Activated T-helper 17 cell treated with anti-CD3 and anti-CD28 coated beads, Interleukin-2, amount 50 U/mL, for 72 hours (primary cell): Measurements from ENCODE around the gene LRR1. TPM values are rescaled to one million over a fixed set of nuclear protein-coding genes. Genes with fewer than 3 reads are reported as not detected.

Source experiments
- ATAC-seq: fragments of 150-1000 bp; cut with Tn5 transposase; replicated peaks from 2 replicates; pipeline ENCODE4 v1.10.0; 2021; ENCODE audit warnings: mild to moderate bottlenecking, moderate library complexity
- H3K27ac Mint-ChIP-seq: one replicate; pipeline ENCODE4 v1.8.0; 2022; ENCODE audit warnings: mixed read lengths
- H3K27me3 Mint-ChIP-seq: one replicate; pipeline ENCODE4 v1.8.0; 2022; ENCODE audit warnings: mixed read lengths
- H3K36me3 Mint-ChIP-seq: one replicate; pipeline ENCODE4 v1.8.0; 2022; ENCODE audit warnings: low read depth, mild to moderate bottlenecking, mixed read lengths
- H3K4me1 Mint-ChIP-seq: one replicate; pipeline ENCODE4 v1.8.0; 2022; ENCODE audit warnings: mixed read lengths
- H3K4me3 Mint-ChIP-seq: one replicate; pipeline ENCODE4 v1.8.0; 2022; ENCODE audit warnings: mild to moderate bottlenecking, mixed read lengths
- H3K9me3 Mint-ChIP-seq: one replicate; pipeline ENCODE4 v1.8.0; 2022; ENCODE audit warnings: mixed read lengths
- total RNA-seq, 2 donors: library from RNA; stranded (reverse); gene quantifications; one replicate each; pipeline ENCODE4 v1.2.3, GENCODE V29; 2022

Gene LRR1
- total RNA-seq, result 10 to 100 TPM; 29.6 to 62.2 TPM

- Mint-ChIP-seq H3K27ac (peak within 1 kb of the TSS; percentile 98), H3K27me3 (no peaks in the 10 kb centered on the region), H3K4me1 (peaks cover 10% of the 10 kb centered on the region), H3K9me3 (no peaks in the 10 kb centered on the region), H3K4me3 (peak within 1 kb of the TSS; percentile 99), H3K36me3 (peaks cover 41% of the 10 kb centered on the region)
- ATAC-seq, result peak; percentile 88
Measured at GRCh38 chr14:49598485-49599300, at the start of gene LRR1. LRR1 (plus strand) TSS chr14:49598940; CDS start chr14:49599021, 81 bp downstream.

GRCh38 chr14:49549446-49549845 lies 49.3 kb upstream of the LRR1 start:
- Mint-ChIP-seq H3K4me3 (no peak overlapping the region), H3K27ac (no peak overlapping the region), H3K36me3 (no peaks in the 10 kb centered on the region), H3K4me1 (no peaks in the 10 kb centered on the region), H3K9me3 (no peaks in the 10 kb centered on the region), H3K27me3 (no peaks in the 10 kb centered on the region)
- ATAC-seq, result no peak

- Mint-ChIP-seq H3K9me3 (no peaks in the 10 kb centered on the region), H3K36me3 (no peaks in the 10 kb centered on the region)
Measured at GRCh38 chr14:49549881-49550280, 48.9 kb upstream of the LRR1 start.

GRCh38 chr14:49550286-49551184 lies 48.2 kb upstream of the LRR1 start:
- Mint-ChIP-seq H3K9me3 (no peaks in the 10 kb centered on the region), H3K27me3 (no peaks in the 10 kb centered on the region), H3K4me3 (no peak overlapping the region), H3K27ac (no peak overlapping the region), H3K36me3 (no peaks in the 10 kb centered on the region), H3K4me1 (no peaks in the 10 kb centered on the region)
- no peak for ATAC-seq

More at GRCh38 chr14:49549881-49550280, 48.9 kb upstream of the LRR1 start:
- no peak overlapping the region for H3K27ac Mint-ChIP-seq
- no peaks in the 10 kb centered on the region for H3K4me1 Mint-ChIP-seq
- no peaks in the 10 kb centered on the region for H3K27me3 Mint-ChIP-seq
- no peak overlapping the region for H3K4me3 Mint-ChIP-seq
- no peak for ATAC-seq

- Mint-ChIP-seq H3K9me3 (no peaks in the 10 kb centered on the region), H3K27ac (no peak overlapping the region), H3K4me3 (no peak overlapping the region), H3K36me3 (no peaks in the 10 kb centered on the region), H3K4me1 (no peaks in the 10 kb centered on the region), H3K27me3 (no peaks in the 10 kb centered on the region)
- no peak for ATAC-seq
Measured at GRCh38 chr14:49551569-49551968, 47.2 kb upstream of the LRR1 start.

- H3K27ac Mint-ChIP-seq, result no peak overlapping the region
Measured at GRCh38 chr14:49553106-49553505, 45.6 kb upstream of the LRR1 start.

GRCh38 chr14:49553892-49554291 lies 44.8 kb upstream of the LRR1 start:
- no peaks in the 10 kb centered on the region for H3K9me3 Mint-ChIP-seq
- H3K36me3 Mint-ChIP-seq, result no peaks in the 10 kb centered on the region
- ATAC-seq, result no peak
- H3K4me1 Mint-ChIP-seq, result no peaks in the 10 kb centered on the region
- no peak overlapping the region for H3K27ac Mint-ChIP-seq
- H3K4me3 Mint-ChIP-seq, result no peak overlapping the region
- no peaks in the 10 kb centered on the region for H3K27me3 Mint-ChIP-seq

More at GRCh38 chr14:49553106-49553505, 45.6 kb upstream of the LRR1 start:
- Mint-ChIP-seq H3K9me3 (no peaks in the 10 kb centered on the region), H3K4me3 (no peak overlapping the region), H3K27me3 (no peaks in the 10 kb centered on the region), H3K36me3 (no peaks in the 10 kb centered on the region), H3K4me1 (no peaks in the 10 kb centered on the region)
- no peak for ATAC-seq

- Mint-ChIP-seq H3K36me3 (no peaks in the 10 kb centered on the region), H3K27ac (no peak overlapping the region), H3K4me3 (no peak overlapping the region), H3K4me1 (no peaks in the 10 kb centered on the region), H3K9me3 (no peaks in the 10 kb centered on the region), H3K27me3 (peaks cover 3% of the 10 kb centered on the region)
- no peak for ATAC-seq
Measured at GRCh38 chr14:49559979-49560768, 38.6 kb upstream of the LRR1 start.

GRCh38 chr14:49566714-49567113 lies 32.0 kb upstream of the LRR1 start:
- Mint-ChIP-seq H3K9me3 (no peaks in the 10 kb centered on the region), H3K4me1 (no peaks in the 10 kb centered on the region), H3K4me3 (no peak overlapping the region), H3K36me3 (no peaks in the 10 kb centered on the region), H3K27ac (no peak overlapping the region), H3K27me3 (peaks cover 3% of the 10 kb centered on the region)
- no peak for ATAC-seq

- no peak for ATAC-seq
- no peak overlapping the region for H3K4me3 Mint-ChIP-seq
- H3K27me3 Mint-ChIP-seq, result no peaks in the 10 kb centered on the region
- no peaks in the 10 kb centered on the region for H3K4me1 Mint-ChIP-seq
- H3K9me3 Mint-ChIP-seq, result no peaks in the 10 kb centered on the region
- peaks cover 23% of the 10 kb centered on the region for H3K36me3 Mint-ChIP-seq
- no peak overlapping the region for H3K27ac Mint-ChIP-seq
Measured at GRCh38 chr14:49569281-49569680, 29.5 kb upstream of the LRR1 start.

GRCh38 chr14:49574038-49574437 lies 24.7 kb upstream of the LRR1 start:
- Mint-ChIP-seq H3K27me3 (no peaks in the 10 kb centered on the region), H3K9me3 (no peaks in the 10 kb centered on the region), H3K4me1 (peaks cover 18% of the 10 kb centered on the region), H3K27ac (no peak overlapping the region), H3K4me3 (no peak overlapping the region), H3K36me3 (peaks cover 70% of the 10 kb centered on the region)
- ATAC-seq, result no peak

GRCh38 chr14:49578141-49578540 lies 20.6 kb upstream of the LRR1 start:
- Mint-ChIP-seq H3K27ac (peak overlapping the region; percentile 32), H3K27me3 (no peaks in the 10 kb centered on the region), H3K4me3 (no peak overlapping the region), H3K9me3 (no peaks in the 10 kb centered on the region), H3K4me1 (peaks cover 45% of the 10 kb centered on the region), H3K36me3 (peaks cover 98% of the 10 kb centered on the region)
- peak; percentile 37 for ATAC-seq

GRCh38 chr14:49579841-49580240 lies 18.9 kb upstream of the LRR1 start:
- peaks cover 98% of the 10 kb centered on the region for H3K36me3 Mint-ChIP-seq
- no peak for ATAC-seq
- no peaks in the 10 kb centered on the region for H3K27me3 Mint-ChIP-seq
- H3K4me1 Mint-ChIP-seq, result peaks cover 46% of the 10 kb centered on the region
- H3K4me3 Mint-ChIP-seq, result no peak overlapping the region
- no peaks in the 10 kb centered on the region for H3K9me3 Mint-ChIP-seq
- H3K27ac Mint-ChIP-seq, result peak overlapping the region; percentile 56
